ENCODE results near the gene SLC12A7.

GRCh38 chr5:1003296-1003937 lies 108.4 kb downstream of the SLC12A7 start:
- TF ChIP-seq CTCF (IDR thresholded peaks at IDR 0.05), result no peak
- TF ChIP-seq POLR2A (IDR thresholded peaks at IDR 0.05), result no peak

Measured in testis (tissue), 2 donors.